Measurements from ENCODE around the gene LRIG3.

GRCh38 chr12:58932806-58933681 lies 12.7 kb upstream of the LRIG3 start:
- TF ChIP-seq, protein P1, sequence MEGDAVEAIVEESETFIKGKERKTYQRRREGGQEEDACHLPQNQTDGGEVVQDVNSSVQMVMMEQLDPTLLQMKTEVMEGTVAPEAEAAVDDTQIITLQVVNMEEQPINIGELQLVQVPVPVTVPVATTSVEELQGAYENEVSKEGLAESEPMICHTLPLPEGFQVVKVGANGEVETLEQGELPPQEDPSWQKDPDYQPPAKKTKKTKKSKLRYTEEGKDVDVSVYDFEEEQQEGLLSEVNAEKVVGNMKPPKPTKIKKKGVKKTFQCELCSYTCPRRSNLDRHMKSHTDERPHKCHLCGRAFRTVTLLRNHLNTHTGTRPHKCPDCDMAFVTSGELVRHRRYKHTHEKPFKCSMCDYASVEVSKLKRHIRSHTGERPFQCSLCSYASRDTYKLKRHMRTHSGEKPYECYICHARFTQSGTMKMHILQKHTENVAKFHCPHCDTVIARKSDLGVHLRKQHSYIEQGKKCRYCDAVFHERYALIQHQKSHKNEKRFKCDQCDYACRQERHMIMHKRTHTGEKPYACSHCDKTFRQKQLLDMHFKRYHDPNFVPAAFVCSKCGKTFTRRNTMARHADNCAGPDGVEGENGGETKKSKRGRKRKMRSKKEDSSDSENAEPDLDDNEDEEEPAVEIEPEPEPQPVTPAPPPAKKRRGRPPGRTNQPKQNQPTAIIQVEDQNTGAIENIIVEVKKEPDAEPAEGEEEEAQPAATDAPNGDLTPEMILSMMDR (IDR thresholded peaks at IDR 0.05), result no peak
- no peak for TF ChIP-seq POLR2A (IDR thresholded peaks at IDR 0.05)

Data from esophagus squamous epithelium (tissue), 4 donors.